Suprapubic skin (tissue), 4 donors: Measurements from ENCODE around the gene NPR2.

Experiments used
- CTCF ChIP-seq, 2 donors: fragments of 200-600 bp in 1 of 2; fragments of 450-650 bp in 1 of 2; sonication (generic) in 1 of 2; IDR thresholded peaks; one replicate each; pipeline ENCODE4 v1.5.1; 2016 to 2019; ENCODE audit warnings: antibody characterized with exemption in 2 of 2, mild to moderate bottlenecking in 1 of 2, moderate library complexity in 1 of 2
- POLR2A ChIP-seq, 2 donors: fragments of 450-650 bp; IDR thresholded peaks; one replicate each; pipeline ENCODE4 v1.6.1; 2017; ENCODE audit warnings: antibody characterized with exemption in 2 of 2, mild to moderate bottlenecking in 2 of 2, moderate library complexity in 2 of 2
- POLR2AphosphoS5 ChIP-seq, 3 donors: sonication (generic); formaldehyde crosslinking; IDR thresholded peaks; one replicate each; pipeline ENCODE4 v1.6.1; 2017; ENCODE audit warnings: antibody characterized with exemption in 3 of 3

GRCh38 chr9:35852267-35852815 lies 61.0 kb downstream of the NPR2 start:
- no peak for TF ChIP-seq CTCF (IDR thresholded peaks at IDR 0.05)
- no peak for TF ChIP-seq POLR2A (IDR thresholded peaks at IDR 0.05)
- TF ChIP-seq POLR2AphosphoS5 (IDR thresholded peaks at IDR 0.05), result no peak
